Hematopoietic multipotent progenitor cell treated with erythropoietin and hydrocortisone succinate and interleukin-3 and kit ligand, for 15 days (in vitro differentiated cells): Measurements from ENCODE around the gene TMEM39B.
"Not testable (repeated sequence)": the region's sequence is repeated elsewhere in the genome, so short reads cannot be mapped to it uniquely, and the experiment has no call there.

ENCODE experiments used
- DNase-seq: peaks from one replicate; pipeline ENCODE4 v3.0.0-alpha.2; 2015; ENCODE audit warnings: low spot score

Gene TMEM39B

GRCh38 chr1:32113436-32113835 is 40.7 kb downstream of the TMEM39B start:
- DNase-seq = not testable (repeated sequence)

DNA sequence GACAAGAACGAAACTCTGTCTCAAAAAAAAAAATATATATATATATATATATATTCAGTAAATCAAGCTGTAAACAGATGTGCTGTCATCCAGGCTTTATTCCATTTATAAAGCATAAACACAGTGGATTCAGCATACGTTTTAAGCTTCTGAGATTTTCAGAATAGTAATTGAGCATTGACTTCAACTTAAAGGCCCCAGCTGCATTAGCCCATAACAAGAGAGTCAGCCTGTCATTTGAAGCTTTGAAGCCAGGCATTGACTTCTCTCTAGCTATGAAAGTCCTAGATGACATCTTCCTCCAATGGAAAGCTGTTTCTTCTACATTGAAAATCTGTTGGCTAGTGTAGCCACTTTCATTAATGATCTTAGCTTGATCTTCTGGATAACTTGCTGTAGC is 41.7 kb downstream of the TMEM39B start:
- no peak for DNase-seq

DNA sequence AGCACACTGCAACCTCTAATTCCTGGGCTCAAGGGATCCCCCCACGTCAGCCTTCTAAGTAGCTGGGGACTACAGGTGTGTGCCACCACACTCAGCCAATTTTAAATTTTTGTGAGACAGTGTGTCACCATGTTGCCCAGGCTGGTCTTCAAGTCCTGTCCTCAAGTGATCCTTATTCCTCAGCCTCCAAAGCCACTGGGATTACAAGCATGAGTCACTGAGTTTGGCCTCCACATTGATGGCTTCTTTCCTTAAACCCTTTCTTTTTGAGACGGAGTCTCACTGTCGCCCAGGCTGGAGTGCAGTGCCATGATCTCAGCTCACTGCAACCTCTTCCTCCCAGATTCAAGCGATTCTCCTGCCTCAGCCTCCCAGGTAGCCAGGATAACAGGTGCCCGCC is 42.8 kb downstream of the TMEM39B start:
- DNase-seq = no peak

DNA sequence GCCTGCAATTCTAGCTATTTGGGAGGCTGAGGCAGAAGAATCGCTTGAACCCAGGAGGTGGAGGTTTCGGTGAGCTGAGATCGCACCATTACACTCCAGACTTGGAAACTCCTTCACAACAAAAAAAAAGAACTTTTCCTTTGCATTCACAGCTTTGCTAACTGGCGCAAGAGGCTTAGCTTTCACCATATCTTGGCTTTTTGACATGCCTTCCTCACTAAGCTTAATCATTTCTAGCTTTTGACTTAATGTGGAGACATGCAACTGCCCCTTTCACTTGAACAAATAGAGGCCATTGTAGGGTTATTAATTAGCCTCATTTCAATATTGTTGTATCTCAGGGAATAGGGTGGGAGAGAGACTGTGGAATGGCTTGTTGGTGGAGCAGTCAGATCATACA is 43.8 kb downstream of the TMEM39B start:
- DNase-seq = no peak

DNA sequence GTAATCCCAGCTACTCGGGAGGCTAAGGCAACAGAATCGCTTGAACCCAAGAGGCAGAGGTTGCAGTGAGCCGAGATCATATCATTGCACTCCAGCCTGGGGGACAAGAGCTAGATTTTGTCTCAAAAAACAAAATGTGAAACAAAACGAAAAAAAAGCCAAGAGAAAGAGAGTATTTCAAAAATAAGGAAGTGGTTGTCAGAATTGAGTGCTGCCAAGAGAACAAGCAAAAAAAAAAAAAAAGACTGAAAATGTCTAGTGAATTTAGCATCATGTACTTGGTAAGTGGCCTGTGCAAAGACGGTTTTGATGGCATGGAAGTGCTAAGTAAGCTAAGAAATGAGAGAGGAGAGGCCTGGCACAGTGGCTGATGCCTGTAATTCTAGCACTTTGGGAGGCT is 49.4 kb downstream of the TMEM39B start:
- no peak for DNase-seq

- not testable (repeated sequence) for DNase-seq
Measured at GRCh38 chr1:32123361-32123760, 50.6 kb downstream of the TMEM39B start.

DNA sequence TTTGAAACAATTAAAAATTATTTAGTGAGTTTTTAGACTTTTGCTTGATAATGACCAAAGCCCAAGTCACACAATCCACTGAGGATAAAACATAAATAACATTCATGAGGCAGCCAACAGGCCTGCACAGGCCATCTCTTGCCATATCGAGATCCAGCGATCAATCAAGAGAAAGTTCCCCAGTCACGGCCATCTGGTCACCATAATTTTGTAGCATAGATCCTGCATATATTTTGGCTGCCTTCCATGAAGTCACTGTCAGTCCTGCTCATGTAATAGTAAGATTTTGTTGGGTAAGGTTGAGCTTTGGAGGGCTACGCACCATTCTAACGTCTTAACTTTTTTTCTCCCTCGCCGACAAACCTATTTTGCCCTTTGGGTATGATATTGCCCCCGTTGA is 52.6 kb downstream of the TMEM39B start:
- DNase-seq = no peak

DNA sequence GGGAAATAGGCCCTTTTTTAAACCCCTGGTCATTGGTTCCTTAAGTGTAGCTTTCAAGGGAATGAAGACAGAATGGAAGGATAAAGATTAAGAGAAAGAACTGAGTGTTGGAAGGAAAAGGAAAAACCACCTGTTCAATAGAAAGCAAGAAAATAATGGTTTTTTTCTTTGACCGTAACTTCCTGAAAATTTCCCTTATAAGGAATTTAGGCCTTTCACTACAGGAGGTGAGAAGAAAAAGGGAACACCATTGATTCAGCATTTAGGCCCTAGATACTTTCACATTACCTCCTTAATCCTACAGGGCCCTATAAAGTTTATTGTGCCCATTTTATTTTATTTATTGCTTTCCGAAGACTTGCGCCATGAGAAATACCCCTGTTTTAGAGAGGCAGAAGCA is 54.0 kb downstream of the TMEM39B start:
- no peak for DNase-seq

DNA sequence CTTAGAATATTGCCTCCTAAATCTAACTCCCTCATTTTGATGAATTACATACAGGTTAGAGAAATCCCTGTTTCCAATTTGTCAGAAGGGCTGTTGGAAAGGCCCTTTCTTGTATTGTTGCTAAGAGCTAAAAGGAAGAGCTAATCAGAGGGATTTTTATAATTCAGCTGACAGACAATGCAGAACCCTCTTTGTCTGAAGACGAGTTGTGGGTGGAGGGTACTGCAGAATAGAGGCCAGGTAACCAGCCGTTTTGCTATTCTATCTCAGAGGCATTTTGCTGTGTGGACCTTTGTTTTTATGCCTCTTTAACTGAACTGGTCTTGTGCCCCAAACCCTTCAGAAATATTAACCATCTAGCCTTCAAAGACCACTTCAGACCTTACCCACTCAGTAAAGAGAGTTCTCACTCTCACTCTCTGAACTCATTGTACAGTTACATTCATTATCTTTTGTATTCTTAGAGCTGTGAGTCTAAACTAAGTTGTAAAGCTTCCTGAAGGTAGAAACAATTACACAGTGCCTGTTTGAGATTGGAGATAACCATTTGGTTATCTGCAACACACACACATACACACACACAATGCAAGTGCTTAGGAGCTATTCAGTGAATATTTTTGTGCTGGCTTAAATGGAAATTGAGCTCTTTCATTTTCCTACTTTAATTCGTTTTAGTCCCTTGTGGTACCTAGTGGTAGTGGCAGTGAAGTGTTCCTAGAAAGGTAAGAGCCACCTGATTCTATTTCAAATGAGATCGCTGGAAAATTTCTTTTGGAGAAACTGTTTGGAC is 54.9 kb downstream of the TMEM39B start:
- DNase-seq = no peak

DNA sequence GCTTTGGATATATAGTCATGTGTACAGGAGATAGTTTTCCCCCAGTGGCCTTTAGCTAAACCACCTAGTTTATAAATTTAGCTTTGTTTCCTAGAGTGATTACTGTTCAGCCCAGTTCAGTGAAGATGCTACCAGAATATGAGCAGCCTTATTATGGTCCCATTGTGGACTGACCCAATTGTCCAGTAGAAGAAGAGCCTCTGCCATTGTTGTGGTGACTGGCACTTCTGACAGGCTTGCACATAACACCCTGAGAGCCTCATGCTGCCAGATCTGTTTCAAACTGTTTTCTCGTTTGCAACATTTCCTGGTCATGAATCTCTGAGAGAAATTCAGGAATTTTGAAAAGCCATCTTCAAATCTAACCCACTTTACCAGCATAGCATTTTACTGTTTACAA is 55.7 kb downstream of the TMEM39B start:
- DNase-seq = no peak

DNA sequence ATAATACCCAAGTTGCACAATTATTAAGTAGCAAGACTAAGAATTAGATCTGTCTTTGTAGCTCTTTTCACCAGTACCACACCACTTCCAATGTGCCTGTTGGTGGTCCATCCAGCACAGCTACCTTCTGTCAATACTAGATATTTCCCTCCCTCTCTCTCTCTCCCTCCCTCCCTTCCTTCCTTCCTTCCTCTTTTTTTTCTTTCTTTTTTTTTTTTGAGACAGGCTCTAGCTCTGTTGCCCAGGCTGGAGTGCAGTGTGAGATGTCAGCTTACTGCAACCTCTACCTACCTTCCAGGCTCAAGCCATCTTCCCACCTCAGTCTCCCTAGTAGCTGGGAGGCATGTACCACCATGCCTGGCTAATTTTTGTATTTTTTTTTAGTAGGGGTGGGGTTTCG is 56.2 kb downstream of the TMEM39B start:
- no peak for DNase-seq

- not testable (repeated sequence) for DNase-seq
Measured at GRCh38 chr1:32133950-32134280, 61.2 kb downstream of the TMEM39B start.

DNA sequence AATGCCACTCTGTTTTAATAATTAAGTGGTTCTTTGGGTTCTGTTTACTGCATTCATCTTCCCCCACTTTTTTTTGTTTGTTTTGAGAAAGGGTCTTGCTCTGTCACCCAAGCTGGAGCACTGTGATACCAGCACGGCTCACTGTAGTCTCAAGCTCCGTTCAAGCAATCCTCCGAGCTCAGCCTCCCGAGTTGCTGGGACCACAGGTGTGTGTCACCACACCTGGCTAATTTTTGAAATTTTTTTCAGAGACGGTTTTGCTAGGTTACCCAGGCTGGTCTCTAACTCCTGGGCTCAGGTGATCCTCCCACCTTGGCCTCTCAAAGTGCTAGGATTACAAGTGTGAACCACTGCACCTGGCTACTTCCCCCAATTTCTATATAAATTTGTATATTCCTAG is 64.4 kb downstream of the TMEM39B start:
- DNase-seq = no peak

GRCh38 chr1:32138965-32139364 is 66.2 kb downstream of the TMEM39B start:
- no peak for DNase-seq

DNA sequence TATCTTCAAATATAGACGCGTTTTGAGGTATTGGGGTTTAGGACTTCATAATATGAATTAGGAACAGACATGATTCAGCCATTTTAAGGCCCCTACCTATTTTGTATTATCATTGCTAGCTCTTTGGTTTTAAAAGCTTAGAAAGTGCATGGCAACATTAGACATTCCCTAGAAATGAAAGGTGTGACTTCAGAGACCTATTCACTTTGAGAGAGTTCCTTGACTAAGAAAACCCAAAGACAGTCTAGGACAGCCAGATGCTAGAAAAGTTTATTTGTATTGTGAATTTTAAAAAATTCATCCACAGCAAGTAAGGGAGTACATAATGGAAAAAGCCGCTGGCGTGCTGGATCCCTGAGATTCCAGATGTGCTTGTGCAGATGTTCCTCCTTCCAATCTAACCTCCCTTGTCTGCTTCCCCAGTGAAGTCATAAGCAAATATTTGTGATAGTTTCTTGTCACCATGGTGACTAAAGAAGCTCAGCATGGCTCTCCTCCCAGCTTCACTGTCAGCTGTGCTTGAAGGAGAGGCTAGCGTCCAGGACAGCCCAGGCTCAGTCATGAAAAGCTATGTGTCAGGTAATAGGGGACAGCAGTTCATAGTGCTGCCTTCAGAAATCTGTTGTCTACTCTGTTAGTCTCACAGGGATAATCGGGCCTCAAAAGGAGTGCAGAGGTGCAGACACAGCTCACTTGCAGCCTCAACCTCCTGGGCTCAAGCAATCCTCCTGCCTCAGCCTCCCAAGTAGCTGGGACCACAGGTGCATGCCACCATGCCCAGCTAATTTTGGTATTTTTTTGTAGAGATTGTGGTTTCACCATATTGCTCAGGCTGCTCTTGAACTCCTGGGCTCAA is 69.9 kb downstream of the TMEM39B start:
- DNase-seq = no peak

DNA sequence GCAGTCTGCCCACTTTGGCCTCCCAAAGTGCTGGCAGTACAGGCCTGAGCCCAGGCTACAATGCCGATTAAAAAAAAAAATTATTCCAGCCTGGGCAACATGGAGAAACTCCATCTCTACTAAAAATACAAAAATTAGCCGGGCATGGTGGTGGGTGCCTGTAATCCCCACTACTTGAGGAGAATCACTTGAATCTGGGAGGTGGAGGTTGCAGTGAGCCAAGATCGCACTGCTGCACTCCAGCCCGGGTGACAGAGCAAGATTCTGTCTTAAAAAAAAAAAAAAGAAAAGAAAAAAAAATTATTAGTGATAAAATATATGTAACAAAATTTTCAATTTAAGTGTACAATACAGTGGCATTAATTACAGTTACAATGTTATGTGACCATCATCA is 70.6 kb downstream of the TMEM39B start:
- not testable (repeated sequence) for DNase-seq

DNA sequence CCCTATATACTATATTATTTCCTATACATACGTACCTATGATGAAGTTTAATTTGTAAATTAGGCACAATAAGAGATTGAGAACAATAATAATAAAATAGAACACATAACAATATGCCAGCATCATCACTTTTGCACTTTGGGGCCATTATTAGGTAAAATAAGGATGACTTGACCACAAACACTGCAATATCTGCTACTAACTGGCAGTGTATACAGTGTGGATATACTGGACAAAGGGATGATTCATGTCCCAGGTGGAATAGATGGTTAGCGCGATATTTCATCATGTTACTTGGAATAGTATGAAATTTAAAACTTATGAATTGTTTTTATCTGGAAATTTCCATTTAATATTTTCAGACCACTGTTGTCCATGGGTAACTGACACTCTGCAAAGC is 71.3 kb downstream of the TMEM39B start:
- DNase-seq = no peak

GRCh38 chr1:32147799-32148198 is 75.1 kb downstream of the TMEM39B start:
- not testable (repeated sequence) for DNase-seq

GRCh38 chr1:32150847-32151246 is 78.1 kb downstream of the TMEM39B start:
- DNase-seq = no peak

GRCh38 chr1:32151319-32151787 is 78.6 kb downstream of the TMEM39B start:
- DNase-seq = no peak
